ENCODE measurements around the gene TCFL5. TPM values are rescaled to one million over a fixed set of nuclear protein-coding genes. Genes with fewer than 3 reads are reported as not detected.

TCFL5 gene
- total RNA-seq: 5.8 and 6.2 TPM in 2 replicates

DNA sequence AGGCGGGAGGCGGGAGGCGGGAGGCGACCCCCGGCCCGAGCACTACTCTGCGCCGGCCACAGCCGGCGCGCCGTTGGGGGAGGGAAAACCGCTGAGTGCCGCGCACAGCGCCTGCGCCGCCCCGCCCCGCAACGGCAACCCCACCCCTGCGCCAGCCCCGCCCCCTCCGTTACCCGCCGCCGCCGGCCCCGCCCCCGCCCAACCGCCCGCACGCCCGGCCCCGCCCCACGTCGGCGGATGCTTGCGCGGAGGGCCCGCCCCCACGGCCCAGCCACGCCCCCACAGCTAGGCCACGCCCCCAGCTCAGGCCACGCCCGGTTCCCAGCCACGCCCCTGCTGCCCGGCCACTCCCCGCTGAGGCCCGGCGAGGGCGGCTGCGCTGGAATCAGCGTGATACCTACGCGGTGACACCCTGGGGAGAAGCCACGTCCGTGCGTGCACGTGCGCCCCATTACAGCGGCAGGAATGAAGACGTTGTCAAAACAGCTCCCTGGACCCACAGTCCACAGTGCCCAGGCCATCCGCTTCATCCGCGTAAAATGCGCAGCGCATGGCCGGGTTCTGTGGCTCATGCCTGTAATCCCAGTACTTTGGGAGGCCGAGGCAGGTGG is at the start of gene TCFL5:
Gene TCFL5 (minus strand): TSS at position 97 of the 611 bp plus-strand sequence. CDS start 152 bp downstream, outside the sequence.
- peak within 1 kb of the TSS; percentile 64 for H3K4me3 Mint-ChIP-seq
- peaks cover 24% of the 10 kb centered on the region for H3K27me3 Mint-ChIP-seq
- H3K4me1 Mint-ChIP-seq: peaks cover 10% of the 10 kb centered on the region
- intact Hi-C loops (cut with micrococcal nuclease): loop anchor here (1.0 to 5.0 kb wide), 3 partner anchors 40 to 75 kb away; no protein-coding TSS in a partner anchor
- H3K9me3 Mint-ChIP-seq: no peaks in the 10 kb centered on the region
- peaks cover 11% of the 10 kb centered on the region for H3K36me3 Mint-ChIP-seq (ENCODE audit: low read depth)
- DNase-seq: peak; percentile 98
- H3K27ac Mint-ChIP-seq: peak within 1 kb of the TSS; percentile 42

DNA sequence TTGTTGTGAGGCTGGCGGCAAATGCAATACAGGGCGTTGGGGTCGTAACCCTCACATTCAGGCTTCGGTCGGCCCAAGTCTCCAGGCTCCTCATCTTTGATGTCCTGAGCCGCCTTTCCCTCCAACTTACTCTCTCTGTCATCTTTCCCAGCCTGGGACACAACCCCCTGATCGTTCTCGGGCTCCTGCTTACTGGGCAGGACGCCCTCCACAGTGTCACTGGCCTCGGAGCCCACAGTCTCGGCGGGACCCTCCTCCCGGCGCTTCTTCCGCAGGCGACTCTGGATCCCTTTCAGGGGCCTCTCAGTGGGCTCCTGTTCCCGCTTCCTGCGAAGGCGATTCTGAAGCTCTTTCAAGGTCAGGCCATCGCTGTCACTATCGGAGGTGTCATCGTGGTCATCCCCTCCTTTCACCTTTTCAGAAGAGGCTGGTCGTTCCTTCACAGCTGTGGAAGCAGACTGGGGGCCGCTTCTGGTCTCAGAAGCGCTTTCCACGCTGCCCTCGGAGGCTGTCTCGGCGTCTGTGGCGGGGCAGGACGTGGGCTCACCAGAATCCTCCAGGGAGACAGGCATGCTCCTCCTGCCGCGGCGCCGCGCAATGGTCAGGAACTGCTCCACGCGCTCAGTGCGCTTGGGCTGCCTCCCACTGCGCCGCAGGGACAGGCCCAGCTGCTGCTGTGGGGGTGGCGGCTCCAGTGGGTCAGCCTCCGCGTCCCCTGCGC is 49.3 kb upstream of the TCFL5 start:
- no peak for DNase-seq
- Mint-ChIP-seq H3K36me3 (ENCODE audit: low read depth) (peaks cover 59% of the 10 kb centered on the region), H3K4me1 (peaks cover 22% of the 10 kb centered on the region), H3K4me3 (no peak overlapping the region), H3K27ac (peak overlapping the region; percentile 43), H3K9me3 (no peaks in the 10 kb centered on the region), H3K27me3 (no peaks in the 10 kb centered on the region)
- intact Hi-C loops (cut with micrococcal nuclease): no loop called here

DNA sequence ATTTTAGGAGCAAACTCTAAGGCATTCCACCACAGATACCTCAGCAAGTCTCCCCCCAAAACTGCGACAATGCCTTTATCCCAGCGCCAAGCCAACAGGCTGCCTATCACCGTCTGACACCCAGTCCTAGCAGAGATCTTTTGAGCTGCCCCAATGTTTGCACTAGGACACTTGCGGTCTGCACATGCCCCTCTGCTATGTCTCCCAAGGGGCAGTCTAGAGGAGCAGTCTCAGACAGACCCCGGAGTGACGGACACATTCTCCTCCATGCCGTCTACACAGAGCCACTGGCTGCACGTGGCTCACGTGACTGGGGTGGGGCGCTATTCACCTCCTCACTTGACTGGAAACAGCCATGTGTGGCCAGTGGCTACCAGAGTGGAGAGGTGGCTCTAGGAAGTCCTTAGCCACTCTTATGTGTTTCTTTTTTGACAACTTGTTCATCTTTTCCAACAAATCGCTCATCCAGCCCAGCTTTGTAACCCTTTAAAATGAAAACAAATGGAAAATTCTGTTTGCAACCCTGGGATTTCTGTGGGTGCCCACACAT is 48.7 kb upstream of the TCFL5 start:
- H3K27me3 Mint-ChIP-seq: no peaks in the 10 kb centered on the region
- intact Hi-C loops (cut with micrococcal nuclease): no loop called here
- no peak overlapping the region for H3K4me3 Mint-ChIP-seq
- peak overlapping the region; percentile 45 for H3K27ac Mint-ChIP-seq
- H3K9me3 Mint-ChIP-seq: no peaks in the 10 kb centered on the region
- H3K4me1 Mint-ChIP-seq: peaks cover 18% of the 10 kb centered on the region
- DNase-seq: no peak
- peaks cover 64% of the 10 kb centered on the region for H3K36me3 Mint-ChIP-seq (ENCODE audit: low read depth)

DNA sequence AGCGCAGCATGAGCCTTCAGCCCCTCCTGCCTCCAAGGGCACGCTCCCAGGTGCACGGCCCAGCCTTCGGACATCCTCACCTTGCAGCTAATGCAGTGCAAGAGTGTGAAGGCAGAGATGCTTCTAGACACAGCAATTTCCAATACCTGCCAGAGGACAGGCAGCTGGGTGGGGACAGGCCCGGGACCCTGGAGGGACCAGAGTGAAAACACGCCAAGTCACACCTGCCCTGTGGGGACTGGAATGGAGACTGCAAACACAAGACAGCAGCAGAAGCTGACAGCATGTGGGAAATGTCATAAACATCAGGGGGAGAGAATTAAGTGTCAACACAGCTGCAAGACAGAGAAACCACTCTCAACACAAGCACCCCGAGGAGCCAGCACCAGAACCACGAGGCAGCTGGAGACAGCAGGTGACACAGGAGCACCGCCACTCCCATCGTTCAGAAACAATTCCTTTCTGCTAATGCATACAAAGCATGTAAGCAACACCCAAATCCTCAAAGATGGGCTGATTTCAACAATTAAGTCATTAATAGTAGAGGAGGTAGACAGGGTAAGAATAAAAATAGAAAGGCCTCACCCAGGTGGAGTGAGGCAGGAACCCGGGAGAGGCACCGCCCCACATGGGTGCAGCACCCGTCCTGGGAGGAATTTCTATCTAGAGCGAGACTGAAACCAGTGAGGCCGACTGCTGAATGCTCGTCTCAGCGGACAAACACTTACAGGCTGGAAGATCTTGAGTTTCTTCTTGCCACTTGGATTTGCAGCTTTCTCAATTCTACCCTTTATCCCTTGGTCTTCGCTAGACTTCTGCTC is 47.6 kb upstream of the TCFL5 start:
- Mint-ChIP-seq H3K27me3 (no peaks in the 10 kb centered on the region), H3K4me3 (no peak overlapping the region), H3K27ac (no peak overlapping the region), H3K9me3 (no peaks in the 10 kb centered on the region), H3K36me3 (ENCODE audit: low read depth) (peaks cover 72% of the 10 kb centered on the region), H3K4me1 (peaks cover 10% of the 10 kb centered on the region)
- no peak for DNase-seq
- intact Hi-C loops (cut with micrococcal nuclease): no loop called here

- H3K9me3 Mint-ChIP-seq: no peaks in the 10 kb centered on the region
- H3K36me3 Mint-ChIP-seq (ENCODE audit: low read depth): peaks cover 76% of the 10 kb centered on the region
- H3K27me3 Mint-ChIP-seq: no peaks in the 10 kb centered on the region
- peaks cover 9% of the 10 kb centered on the region for H3K4me1 Mint-ChIP-seq
- DNase-seq: peak; percentile 75
- H3K4me3 Mint-ChIP-seq: no peak overlapping the region
- no peak overlapping the region for H3K27ac Mint-ChIP-seq
- intact Hi-C loops (cut with micrococcal nuclease): no loop called here
Measured at GRCh38 chr20:62907384-62908317, 46.0 kb upstream of the TCFL5 start.

DNA sequence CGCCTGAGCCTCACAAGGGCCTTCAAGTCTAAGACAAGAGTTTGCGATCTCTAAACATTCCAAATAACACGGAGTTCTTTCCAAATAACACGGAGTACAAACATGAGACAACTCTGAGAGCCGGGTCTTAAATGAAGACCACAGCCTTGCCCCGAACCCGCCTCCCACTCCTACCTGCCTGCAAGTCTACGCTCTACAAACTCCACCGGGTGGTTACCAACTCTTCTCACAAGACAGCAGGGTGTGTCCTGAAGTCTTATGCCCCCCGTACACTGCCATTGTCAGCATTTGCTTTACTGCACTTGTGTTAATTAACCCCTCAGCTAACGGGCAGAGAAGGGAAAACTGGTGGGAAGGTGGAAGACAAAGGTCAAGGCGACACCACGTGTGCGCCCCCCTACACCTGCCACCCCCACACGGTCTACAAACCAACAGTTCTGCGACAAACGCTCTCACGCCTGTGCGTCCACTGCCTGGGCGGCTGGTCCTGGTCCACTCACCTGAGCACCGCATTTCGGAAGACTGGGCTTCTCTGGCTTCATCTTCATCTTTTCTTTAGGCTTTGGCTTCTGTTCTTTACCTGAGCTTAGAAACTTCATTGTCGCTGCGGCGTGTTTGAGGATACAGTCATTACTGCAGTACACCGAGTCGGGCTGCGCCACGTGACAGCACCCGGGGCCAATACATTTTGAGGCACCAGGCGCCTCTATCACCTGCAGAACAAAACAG is 45.2 kb upstream of the TCFL5 start:
- Mint-ChIP-seq H3K36me3 (ENCODE audit: low read depth) (peaks cover 79% of the 10 kb centered on the region), H3K27me3 (no peaks in the 10 kb centered on the region), H3K9me3 (no peaks in the 10 kb centered on the region), H3K4me1 (peaks cover 9% of the 10 kb centered on the region), H3K27ac (no peak overlapping the region), H3K4me3 (no peak overlapping the region)
- intact Hi-C loops (cut with micrococcal nuclease): no loop called here
- DNase-seq: no peak

DNA sequence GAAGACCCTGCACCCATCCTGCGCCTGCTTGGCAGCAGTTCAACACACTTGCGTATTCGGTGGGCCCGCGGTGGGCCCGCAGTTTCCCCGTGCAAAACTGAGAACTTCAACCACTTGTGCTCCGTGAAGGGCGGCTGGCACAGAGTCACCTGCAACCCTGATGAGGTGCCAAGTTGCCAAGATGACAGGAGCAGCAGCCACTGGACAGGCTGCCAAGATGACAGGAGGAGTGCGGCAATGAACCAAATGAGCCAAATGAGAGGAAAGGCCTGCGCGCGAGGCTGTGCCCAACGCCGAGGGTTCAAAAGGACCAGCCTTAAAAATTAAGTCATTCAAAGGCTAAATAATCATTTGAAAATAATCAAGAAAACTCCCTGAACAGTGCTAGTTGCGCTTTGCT is 44.6 kb upstream of the TCFL5 start:
- Mint-ChIP-seq H3K4me1 (peaks cover 13% of the 10 kb centered on the region), H3K4me3 (no peak overlapping the region), H3K27me3 (no peaks in the 10 kb centered on the region), H3K9me3 (no peaks in the 10 kb centered on the region), H3K27ac (no peak overlapping the region), H3K36me3 (ENCODE audit: low read depth) (peaks cover 80% of the 10 kb centered on the region)
- no peak for DNase-seq
- intact Hi-C loops (cut with micrococcal nuclease): no loop called here

DNA sequence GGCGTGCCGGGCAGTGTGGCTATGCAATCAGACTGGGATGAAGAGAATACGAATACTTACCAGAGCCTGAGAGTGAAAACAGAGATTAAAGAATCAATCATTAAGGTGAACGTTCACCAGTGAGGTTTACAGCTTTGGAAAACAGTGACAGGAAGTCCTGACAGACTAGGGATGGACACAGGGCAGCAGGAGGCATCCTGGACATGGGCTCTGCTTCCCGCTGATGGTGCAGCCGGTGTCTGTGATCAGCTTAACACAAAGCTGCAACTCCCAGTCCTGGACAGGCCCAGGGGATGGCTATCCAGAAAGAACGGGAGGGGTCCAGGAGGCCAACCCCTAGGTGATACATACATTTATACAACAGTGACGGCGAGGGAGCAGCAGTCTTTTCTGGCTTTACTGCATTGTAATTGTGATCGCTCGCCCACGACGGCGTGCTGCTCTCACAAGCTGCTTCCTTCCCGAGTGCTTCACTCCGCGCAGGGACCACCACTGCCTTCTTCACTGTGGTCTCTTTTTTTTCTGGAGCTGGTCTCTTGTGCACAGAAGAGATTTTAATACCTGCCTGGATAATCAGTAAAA is 44.0 kb upstream of the TCFL5 start:
- Mint-ChIP-seq H3K4me1 (peaks cover 14% of the 10 kb centered on the region), H3K36me3 (ENCODE audit: low read depth) (peaks cover 75% of the 10 kb centered on the region), H3K27ac (no peak overlapping the region), H3K4me3 (no peak overlapping the region), H3K9me3 (no peaks in the 10 kb centered on the region), H3K27me3 (no peaks in the 10 kb centered on the region)
- intact Hi-C loops (cut with micrococcal nuclease): no loop called here
- no peak for DNase-seq

GRCh38 chr20:62902926-62903615 is 41.4 kb upstream of the TCFL5 start:
- no peaks in the 10 kb centered on the region for H3K27me3 Mint-ChIP-seq
- no peak overlapping the region for H3K27ac Mint-ChIP-seq
- DNase-seq: no peak
- H3K36me3 Mint-ChIP-seq (ENCODE audit: low read depth): peaks cover 56% of the 10 kb centered on the region
- no peak overlapping the region for H3K4me3 Mint-ChIP-seq
- intact Hi-C loops (cut with micrococcal nuclease): no loop called here
- peaks cover 33% of the 10 kb centered on the region for H3K4me1 Mint-ChIP-seq
- H3K9me3 Mint-ChIP-seq: no peaks in the 10 kb centered on the region

GRCh38 chr20:62901891-62902290 is 40.3 kb upstream of the TCFL5 start:
- H3K4me3 Mint-ChIP-seq: no peak overlapping the region
- H3K27me3 Mint-ChIP-seq: no peaks in the 10 kb centered on the region
- intact Hi-C loops (cut with micrococcal nuclease): loop anchor here (2.0 kb wide), 1 partner anchor 17 kb away; no protein-coding TSS in a partner anchor
- H3K36me3 Mint-ChIP-seq (ENCODE audit: low read depth): peaks cover 48% of the 10 kb centered on the region
- H3K9me3 Mint-ChIP-seq: no peaks in the 10 kb centered on the region
- H3K27ac Mint-ChIP-seq: no peak overlapping the region
- H3K4me1 Mint-ChIP-seq: peaks cover 30% of the 10 kb centered on the region
- DNase-seq: no peak

GRCh38 chr20:62900692-62901584 is 39.3 kb upstream of the TCFL5 start:
- no peaks in the 10 kb centered on the region for H3K27me3 Mint-ChIP-seq
- intact Hi-C loops (cut with micrococcal nuclease): loop anchor here (1.0 to 2.0 kb wide), 3 partner anchors 18 to 108 kb away; no protein-coding TSS in a partner anchor
- H3K4me3 Mint-ChIP-seq: no peak overlapping the region
- peaks cover 44% of the 10 kb centered on the region for H3K36me3 Mint-ChIP-seq (ENCODE audit: low read depth)
- H3K27ac Mint-ChIP-seq: peak overlapping the region; percentile 48
- DNase-seq: no peak
- H3K4me1 Mint-ChIP-seq: peaks cover 30% of the 10 kb centered on the region
- no peaks in the 10 kb centered on the region for H3K9me3 Mint-ChIP-seq
